ENCODE measurements around the gene ZNF324B.
"Not testable (repeated sequence)": the region's sequence is repeated elsewhere in the genome, so short reads cannot be mapped to it uniquely, and the experiment has no call there.

DNA sequence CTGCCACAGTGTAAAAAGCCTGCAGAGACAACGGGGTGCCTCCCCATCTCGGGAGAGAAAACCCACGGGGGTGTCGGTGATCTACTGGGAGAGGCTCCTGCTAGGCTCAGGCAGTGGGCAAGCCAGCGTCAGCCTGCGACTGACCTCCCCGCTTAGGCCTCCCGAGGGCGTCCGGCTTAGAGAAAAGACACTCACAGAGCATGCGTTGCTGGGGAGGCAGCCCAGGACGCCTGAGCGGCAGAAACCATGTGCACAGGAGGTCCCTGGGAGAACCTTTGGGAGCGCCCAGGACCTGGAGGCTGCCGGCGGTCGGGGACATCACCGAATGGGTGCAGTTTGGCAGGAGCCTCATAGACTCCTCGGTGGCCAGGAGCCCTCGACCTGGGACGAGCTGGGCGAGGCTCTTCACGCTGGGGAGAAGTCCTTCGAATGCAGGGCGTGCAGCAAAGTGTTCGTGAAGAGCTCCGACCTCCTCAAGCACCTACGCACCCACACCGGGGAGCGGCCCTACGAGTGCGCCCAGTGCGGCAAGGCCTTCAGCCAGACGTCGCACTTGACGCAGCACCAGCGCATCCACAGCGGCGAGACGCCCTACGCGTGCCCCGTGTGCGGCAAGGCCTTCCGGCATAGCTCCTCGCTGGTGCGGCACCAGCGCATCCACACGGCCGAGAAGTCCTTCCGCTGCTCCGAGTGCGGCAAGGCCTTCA, 19.6 kb downstream of the ZNF324B start:
- TF ChIP-seq POLR2AphosphoS5, POLR2A, EP300 (IDR thresholded peaks at IDR 0.05): not testable (repeated sequence)
- TF ChIP-seq, protein P1, sequence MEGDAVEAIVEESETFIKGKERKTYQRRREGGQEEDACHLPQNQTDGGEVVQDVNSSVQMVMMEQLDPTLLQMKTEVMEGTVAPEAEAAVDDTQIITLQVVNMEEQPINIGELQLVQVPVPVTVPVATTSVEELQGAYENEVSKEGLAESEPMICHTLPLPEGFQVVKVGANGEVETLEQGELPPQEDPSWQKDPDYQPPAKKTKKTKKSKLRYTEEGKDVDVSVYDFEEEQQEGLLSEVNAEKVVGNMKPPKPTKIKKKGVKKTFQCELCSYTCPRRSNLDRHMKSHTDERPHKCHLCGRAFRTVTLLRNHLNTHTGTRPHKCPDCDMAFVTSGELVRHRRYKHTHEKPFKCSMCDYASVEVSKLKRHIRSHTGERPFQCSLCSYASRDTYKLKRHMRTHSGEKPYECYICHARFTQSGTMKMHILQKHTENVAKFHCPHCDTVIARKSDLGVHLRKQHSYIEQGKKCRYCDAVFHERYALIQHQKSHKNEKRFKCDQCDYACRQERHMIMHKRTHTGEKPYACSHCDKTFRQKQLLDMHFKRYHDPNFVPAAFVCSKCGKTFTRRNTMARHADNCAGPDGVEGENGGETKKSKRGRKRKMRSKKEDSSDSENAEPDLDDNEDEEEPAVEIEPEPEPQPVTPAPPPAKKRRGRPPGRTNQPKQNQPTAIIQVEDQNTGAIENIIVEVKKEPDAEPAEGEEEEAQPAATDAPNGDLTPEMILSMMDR (IDR thresholded peaks at IDR 0.05): not testable (repeated sequence)
